ENCODE results near the gene ATXN1.
A peak's percentile ranks its signal among the peaks of the same experiment; 100 is the strongest.

ATXN1 gene

DNA sequence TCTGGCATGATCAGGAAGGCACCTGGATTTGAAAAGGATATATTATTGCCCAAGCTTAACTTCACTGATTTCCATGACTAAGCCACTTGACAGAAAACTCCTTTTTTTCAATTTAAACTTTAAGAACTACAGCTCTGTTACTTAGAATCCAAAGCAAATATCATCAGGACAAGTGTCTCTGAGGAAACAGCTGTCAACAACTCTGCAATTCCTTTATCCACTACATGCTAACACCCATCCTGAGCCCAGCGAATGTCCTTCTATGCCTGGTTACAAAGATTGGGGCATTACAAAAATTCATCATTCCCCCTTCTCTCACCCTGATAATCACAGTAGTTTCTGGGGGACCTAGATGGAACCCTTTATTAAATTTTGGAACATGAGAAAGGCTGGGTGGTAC, 386.1 kb downstream of the ATXN1 start:
- Histone ChIP-seq H3K27ac (replicated peaks) (no peak overlapping the region), H3K4me3 (replicated peaks; ENCODE audit: insufficient read depth, low read length) (no peak overlapping the region), H3K27me3 (ENCODE audit: insufficient read depth, poor library complexity, severe bottlenecking) (no peaks in the 10 kb centered on the region)
- no peak for TF ChIP-seq POLR2AphosphoS5 (IDR thresholded peaks at IDR 0.05; ENCODE audit: low read depth)
- TF ChIP-seq SPI1 (IDR thresholded peaks at IDR 0.05; ENCODE audit: borderline replicate concordance, low read depth): no peak
- TF ChIP-seq, protein P1, sequence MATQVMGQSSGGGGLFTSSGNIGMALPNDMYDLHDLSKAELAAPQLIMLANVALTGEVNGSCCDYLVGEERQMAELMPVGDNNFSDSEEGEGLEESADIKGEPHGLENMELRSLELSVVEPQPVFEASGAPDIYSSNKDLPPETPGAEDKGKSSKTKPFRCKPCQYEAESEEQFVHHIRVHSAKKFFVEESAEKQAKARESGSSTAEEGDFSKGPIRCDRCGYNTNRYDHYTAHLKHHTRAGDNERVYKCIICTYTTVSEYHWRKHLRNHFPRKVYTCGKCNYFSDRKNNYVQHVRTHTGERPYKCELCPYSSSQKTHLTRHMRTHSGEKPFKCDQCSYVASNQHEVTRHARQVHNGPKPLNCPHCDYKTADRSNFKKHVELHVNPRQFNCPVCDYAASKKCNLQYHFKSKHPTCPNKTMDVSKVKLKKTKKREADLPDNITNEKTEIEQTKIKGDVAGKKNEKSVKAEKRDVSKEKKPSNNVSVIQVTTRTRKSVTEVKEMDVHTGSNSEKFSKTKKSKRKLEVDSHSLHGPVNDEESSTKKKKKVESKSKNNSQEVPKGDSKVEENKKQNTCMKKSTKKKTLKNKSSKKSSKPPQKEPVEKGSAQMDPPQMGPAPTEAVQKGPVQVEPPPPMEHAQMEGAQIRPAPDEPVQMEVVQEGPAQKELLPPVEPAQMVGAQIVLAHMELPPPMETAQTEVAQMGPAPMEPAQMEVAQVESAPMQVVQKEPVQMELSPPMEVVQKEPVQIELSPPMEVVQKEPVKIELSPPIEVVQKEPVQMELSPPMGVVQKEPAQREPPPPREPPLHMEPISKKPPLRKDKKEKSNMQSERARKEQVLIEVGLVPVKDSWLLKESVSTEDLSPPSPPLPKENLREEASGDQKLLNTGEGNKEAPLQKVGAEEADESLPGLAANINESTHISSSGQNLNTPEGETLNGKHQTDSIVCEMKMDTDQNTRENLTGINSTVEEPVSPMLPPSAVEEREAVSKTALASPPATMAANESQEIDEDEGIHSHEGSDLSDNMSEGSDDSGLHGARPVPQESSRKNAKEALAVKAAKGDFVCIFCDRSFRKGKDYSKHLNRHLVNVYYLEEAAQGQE (IDR thresholded peaks at IDR 0.05; ENCODE audit: insufficient replicate concordance, low read depth): no peak
- no peak for TF ChIP-seq GABPA (IDR thresholded peaks at IDR 0.05; ENCODE audit: low read depth)
- TF ChIP-seq, protein P2, sequence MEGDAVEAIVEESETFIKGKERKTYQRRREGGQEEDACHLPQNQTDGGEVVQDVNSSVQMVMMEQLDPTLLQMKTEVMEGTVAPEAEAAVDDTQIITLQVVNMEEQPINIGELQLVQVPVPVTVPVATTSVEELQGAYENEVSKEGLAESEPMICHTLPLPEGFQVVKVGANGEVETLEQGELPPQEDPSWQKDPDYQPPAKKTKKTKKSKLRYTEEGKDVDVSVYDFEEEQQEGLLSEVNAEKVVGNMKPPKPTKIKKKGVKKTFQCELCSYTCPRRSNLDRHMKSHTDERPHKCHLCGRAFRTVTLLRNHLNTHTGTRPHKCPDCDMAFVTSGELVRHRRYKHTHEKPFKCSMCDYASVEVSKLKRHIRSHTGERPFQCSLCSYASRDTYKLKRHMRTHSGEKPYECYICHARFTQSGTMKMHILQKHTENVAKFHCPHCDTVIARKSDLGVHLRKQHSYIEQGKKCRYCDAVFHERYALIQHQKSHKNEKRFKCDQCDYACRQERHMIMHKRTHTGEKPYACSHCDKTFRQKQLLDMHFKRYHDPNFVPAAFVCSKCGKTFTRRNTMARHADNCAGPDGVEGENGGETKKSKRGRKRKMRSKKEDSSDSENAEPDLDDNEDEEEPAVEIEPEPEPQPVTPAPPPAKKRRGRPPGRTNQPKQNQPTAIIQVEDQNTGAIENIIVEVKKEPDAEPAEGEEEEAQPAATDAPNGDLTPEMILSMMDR (IDR thresholded peaks at IDR 0.05; ENCODE audit: insufficient read depth, low read length): no peak
- DNase-seq (ENCODE audit: low read depth in 1 of 2, low spot score in 1 of 2): no peak

DNA sequence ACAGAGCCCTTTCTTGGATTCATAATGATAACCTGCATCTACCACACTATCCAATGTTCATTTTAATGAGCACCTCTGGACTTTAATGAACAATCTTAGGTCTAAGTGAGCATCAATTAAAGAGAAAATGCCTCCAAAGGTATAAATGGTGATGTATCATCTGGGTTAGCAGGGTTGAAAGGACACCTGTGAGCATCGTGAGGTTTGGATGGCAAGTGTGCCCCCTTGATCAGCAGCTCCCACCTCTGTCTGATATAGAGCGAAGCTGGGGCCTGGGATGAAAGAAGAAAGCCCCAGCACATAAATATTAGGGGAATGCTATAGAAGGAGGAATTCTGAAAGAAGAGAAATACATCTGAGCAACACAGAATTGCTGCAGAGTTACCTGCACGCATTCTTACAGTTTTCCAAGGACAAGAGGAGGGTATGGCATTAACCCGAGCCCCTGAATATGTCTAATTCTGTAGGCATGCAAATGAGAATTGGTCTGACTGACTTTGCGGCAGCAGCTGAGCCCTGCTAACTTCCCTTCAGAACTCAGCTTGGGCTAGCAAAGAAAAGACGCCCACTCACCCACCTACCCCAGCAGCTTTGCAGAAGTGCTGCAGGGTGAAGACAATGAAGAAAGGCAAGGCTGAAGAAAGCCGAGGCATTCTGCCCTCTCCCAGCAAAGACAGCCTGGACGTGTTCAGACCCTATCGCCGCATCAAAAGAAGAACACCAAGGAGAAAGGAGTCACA, 386.6 kb downstream of the ATXN1 start:
- no peak overlapping the region for H3K4me3 ChIP-seq (replicated peaks; ENCODE audit: insufficient read depth, low read length)
- DNase-seq (ENCODE audit: low read depth in 1 of 2, low spot score in 1 of 2): peak in 1 of 2 experiments; percentile 73
- TF ChIP-seq GABPA (IDR thresholded peaks at IDR 0.05; ENCODE audit: low read depth) (no peak), POLR2AphosphoS5 (IDR thresholded peaks at IDR 0.05; ENCODE audit: low read depth) (no peak), SPI1 (IDR thresholded peaks at IDR 0.05; ENCODE audit: borderline replicate concordance, low read depth) (peak; percentile 71; the same call in 1 of the 2 replicates)
- TF ChIP-seq, protein P2 (IDR thresholded peaks at IDR 0.05; ENCODE audit: insufficient read depth, low read length): no peak
- TF ChIP-seq, protein P1 (IDR thresholded peaks at IDR 0.05; ENCODE audit: insufficient replicate concordance, low read depth): peak; percentile 27
- no peak overlapping the region for H3K27ac ChIP-seq (replicated peaks)
- no peaks in the 10 kb centered on the region for H3K27me3 ChIP-seq (ENCODE audit: insufficient read depth, poor library complexity, severe bottlenecking)

DNA sequence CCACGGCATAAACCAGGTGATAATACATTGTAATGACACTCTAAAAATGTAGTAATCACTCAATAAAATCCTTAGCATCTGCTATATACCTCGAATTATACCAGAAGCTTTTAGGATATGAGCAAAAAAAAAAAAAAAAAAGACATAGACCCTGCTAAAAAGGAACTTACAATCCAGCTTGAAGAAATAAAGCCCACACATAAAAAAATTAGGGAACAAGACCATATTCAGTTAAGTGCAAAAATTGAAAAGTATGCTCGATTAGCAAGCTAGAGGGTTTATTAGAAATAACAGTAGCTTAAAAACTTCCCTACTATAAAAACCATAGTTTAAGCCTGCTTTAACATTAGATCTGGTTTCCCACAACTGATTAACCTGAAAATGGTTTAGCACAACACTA, 387.2 kb downstream of the ATXN1 start:
- TF ChIP-seq, protein P2 (IDR thresholded peaks at IDR 0.05; ENCODE audit: insufficient read depth, low read length): no peak
- TF ChIP-seq, protein P1 (IDR thresholded peaks at IDR 0.05; ENCODE audit: insufficient replicate concordance, low read depth): no peak
- TF ChIP-seq POLR2AphosphoS5 (IDR thresholded peaks at IDR 0.05; ENCODE audit: low read depth): no peak
- no peak for TF ChIP-seq SPI1 (IDR thresholded peaks at IDR 0.05; ENCODE audit: borderline replicate concordance, low read depth)
- TF ChIP-seq GABPA (IDR thresholded peaks at IDR 0.05; ENCODE audit: low read depth): no peak
- no peak overlapping the region for H3K4me3 ChIP-seq (replicated peaks; ENCODE audit: insufficient read depth, low read length)
- no peaks in the 10 kb centered on the region for H3K27me3 ChIP-seq (ENCODE audit: insufficient read depth, poor library complexity, severe bottlenecking)
- DNase-seq (ENCODE audit: low read depth in 1 of 2, low spot score in 1 of 2): no peak
- no peak overlapping the region for H3K27ac ChIP-seq (replicated peaks)

Data from HL-60 (cell line).